Measurements from ENCODE around the gene EXOC2.

EXOC2 gene

DNA sequence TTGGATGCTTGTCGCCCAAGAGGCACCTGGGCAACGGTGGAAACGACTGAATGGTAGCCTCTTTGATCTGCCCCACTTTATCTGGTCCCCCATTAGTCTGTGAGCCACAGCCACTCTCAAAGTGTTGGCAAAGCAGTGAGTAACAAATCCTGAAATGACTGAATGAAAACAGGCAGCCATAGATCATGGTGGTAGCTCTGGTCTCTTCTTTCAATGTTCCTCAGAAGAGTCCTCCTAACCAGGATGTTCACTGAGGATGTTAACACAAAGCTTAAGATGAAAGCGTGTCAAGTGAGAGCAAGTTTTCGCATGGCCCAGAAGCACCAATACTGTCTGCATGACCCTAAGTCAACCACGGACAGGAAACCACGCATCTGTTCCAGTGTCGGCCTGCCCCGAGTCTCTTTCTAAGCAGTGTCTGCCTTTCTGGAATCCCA lies 194.1 kb downstream of the EXOC2 start:
- Histone ChIP-seq H3K4me3 (ENCODE audit: low read depth, low read length) (no peak overlapping the region), H3K27me3 (ENCODE audit: control insufficient read depth, insufficient read depth, low read length) (no peaks in the 10 kb centered on the region), H3K27ac (no peak overlapping the region), H3K36me3 (ENCODE audit: control insufficient read depth, insufficient read depth, low read length) (no peaks in the 10 kb centered on the region), H3K4me2 (ENCODE audit: low read length) (no peak overlapping the region), H3K9me3 (ENCODE audit: control insufficient read depth, low read length) (no peaks in the 10 kb centered on the region), H3K79me2 (no peaks in the 10 kb centered on the region), H2AFZ (no peak overlapping the region), H3K4me1 (no peaks in the 10 kb centered on the region), H3K9ac (no peak overlapping the region)
- TF ChIP-seq, protein P1, sequence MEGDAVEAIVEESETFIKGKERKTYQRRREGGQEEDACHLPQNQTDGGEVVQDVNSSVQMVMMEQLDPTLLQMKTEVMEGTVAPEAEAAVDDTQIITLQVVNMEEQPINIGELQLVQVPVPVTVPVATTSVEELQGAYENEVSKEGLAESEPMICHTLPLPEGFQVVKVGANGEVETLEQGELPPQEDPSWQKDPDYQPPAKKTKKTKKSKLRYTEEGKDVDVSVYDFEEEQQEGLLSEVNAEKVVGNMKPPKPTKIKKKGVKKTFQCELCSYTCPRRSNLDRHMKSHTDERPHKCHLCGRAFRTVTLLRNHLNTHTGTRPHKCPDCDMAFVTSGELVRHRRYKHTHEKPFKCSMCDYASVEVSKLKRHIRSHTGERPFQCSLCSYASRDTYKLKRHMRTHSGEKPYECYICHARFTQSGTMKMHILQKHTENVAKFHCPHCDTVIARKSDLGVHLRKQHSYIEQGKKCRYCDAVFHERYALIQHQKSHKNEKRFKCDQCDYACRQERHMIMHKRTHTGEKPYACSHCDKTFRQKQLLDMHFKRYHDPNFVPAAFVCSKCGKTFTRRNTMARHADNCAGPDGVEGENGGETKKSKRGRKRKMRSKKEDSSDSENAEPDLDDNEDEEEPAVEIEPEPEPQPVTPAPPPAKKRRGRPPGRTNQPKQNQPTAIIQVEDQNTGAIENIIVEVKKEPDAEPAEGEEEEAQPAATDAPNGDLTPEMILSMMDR (IDR thresholded peaks at IDR 0.05) = no peak

GRCh38 chr6:497258-497657 lies 195.7 kb downstream of the EXOC2 start:
- Histone ChIP-seq H3K4me1 (no peaks in the 10 kb centered on the region), H3K9ac (no peak overlapping the region), H3K4me3 (ENCODE audit: low read depth, low read length) (no peak overlapping the region), H3K9me3 (ENCODE audit: control insufficient read depth, low read length) (no peaks in the 10 kb centered on the region), H3K27ac (no peak overlapping the region), H3K4me2 (ENCODE audit: low read length) (no peak overlapping the region), H3K36me3 (ENCODE audit: control insufficient read depth, insufficient read depth, low read length) (no peaks in the 10 kb centered on the region), H3K79me2 (no peaks in the 10 kb centered on the region), H2AFZ (no peak overlapping the region), H3K27me3 (ENCODE audit: control insufficient read depth, insufficient read depth, low read length) (no peaks in the 10 kb centered on the region)
- TF ChIP-seq, protein P1 (IDR thresholded peaks at IDR 0.05) = no peak

GRCh38 chr6:496649-497048 lies 196.3 kb downstream of the EXOC2 start:
- Histone ChIP-seq H3K9ac (no peak overlapping the region), H3K27ac (no peak overlapping the region), H3K36me3 (ENCODE audit: control insufficient read depth, insufficient read depth, low read length) (no peaks in the 10 kb centered on the region), H3K4me2 (ENCODE audit: low read length) (no peak overlapping the region), H2AFZ (no peak overlapping the region), H3K9me3 (ENCODE audit: control insufficient read depth, low read length) (no peaks in the 10 kb centered on the region), H3K27me3 (ENCODE audit: control insufficient read depth, insufficient read depth, low read length) (no peaks in the 10 kb centered on the region), H3K4me3 (ENCODE audit: low read depth, low read length) (no peak overlapping the region), H3K79me2 (no peaks in the 10 kb centered on the region), H3K4me1 (no peaks in the 10 kb centered on the region)
- TF ChIP-seq, protein P1 (IDR thresholded peaks at IDR 0.05) = no peak

DNA sequence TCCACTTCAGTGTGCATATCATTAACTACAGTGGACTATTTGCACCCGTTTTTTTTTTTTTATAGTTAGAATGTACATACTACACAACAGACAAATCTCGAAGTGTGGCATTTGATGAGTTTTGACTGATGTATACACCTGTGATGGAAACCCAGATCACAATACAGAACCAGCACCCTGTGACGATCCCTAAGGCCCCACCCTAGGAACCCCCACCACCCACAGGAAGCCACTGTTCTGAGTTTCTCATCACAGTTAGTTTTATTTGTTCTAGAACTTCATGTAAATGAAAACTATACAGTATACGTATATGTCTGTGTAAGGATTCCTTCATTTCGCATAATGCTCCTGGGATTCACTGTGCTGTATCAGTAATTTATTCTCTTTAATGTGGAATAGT lies 198.5 kb downstream of the EXOC2 start:
- Histone ChIP-seq H2AFZ (no peak overlapping the region), H3K4me3 (ENCODE audit: low read depth, low read length) (no peak overlapping the region), H3K79me2 (no peaks in the 10 kb centered on the region), H3K27ac (no peak overlapping the region), H3K27me3 (ENCODE audit: control insufficient read depth, insufficient read depth, low read length) (no peaks in the 10 kb centered on the region), H3K4me1 (peaks cover 2% of the 10 kb centered on the region), H3K9ac (no peak overlapping the region), H3K9me3 (ENCODE audit: control insufficient read depth, low read length) (no peaks in the 10 kb centered on the region), H3K4me2 (ENCODE audit: low read length) (no peak overlapping the region), H3K36me3 (ENCODE audit: control insufficient read depth, insufficient read depth, low read length) (no peaks in the 10 kb centered on the region)
- TF ChIP-seq, protein P1 (IDR thresholded peaks at IDR 0.05) = no peak

DNA sequence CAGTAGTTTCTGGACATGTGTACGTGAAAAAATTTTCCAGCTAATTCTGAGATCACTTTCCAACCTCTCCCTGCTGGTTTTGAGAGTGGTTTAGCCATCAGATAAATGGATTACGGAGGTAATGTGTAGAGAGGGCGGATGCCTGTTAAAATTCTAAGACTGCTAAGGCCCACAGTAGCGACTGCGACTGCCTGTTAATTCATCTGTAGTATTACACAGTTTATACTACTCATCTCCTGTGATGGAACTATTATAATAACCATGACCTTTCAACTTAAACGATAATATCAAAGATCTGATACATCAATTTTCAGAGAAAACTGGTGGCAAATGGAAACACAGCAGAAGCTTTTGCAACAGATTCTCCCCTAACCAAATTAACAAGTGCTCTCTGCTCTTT lies 199.1 kb downstream of the EXOC2 start:
- Histone ChIP-seq H3K4me2 (ENCODE audit: low read length) (no peak overlapping the region), H3K4me1 (peaks cover 2% of the 10 kb centered on the region), H3K9ac (no peak overlapping the region), H2AFZ (no peak overlapping the region), H3K27me3 (ENCODE audit: control insufficient read depth, insufficient read depth, low read length) (no peaks in the 10 kb centered on the region), H3K27ac (no peak overlapping the region), H3K4me3 (ENCODE audit: low read depth, low read length) (no peak overlapping the region), H3K9me3 (ENCODE audit: control insufficient read depth, low read length) (no peaks in the 10 kb centered on the region), H3K79me2 (no peaks in the 10 kb centered on the region), H3K36me3 (ENCODE audit: control insufficient read depth, insufficient read depth, low read length) (no peaks in the 10 kb centered on the region)
- TF ChIP-seq, protein P1 (IDR thresholded peaks at IDR 0.05) = no peak

Measured in parathyroid adenoma (tissue), 2 donors.